ENCODE measurements around the gene MLEC.

Gene MLEC

GRCh38 chr12:120696626-120697025, 9.7 kb downstream of the MLEC start:
- DNase-seq: no peak

DNA sequence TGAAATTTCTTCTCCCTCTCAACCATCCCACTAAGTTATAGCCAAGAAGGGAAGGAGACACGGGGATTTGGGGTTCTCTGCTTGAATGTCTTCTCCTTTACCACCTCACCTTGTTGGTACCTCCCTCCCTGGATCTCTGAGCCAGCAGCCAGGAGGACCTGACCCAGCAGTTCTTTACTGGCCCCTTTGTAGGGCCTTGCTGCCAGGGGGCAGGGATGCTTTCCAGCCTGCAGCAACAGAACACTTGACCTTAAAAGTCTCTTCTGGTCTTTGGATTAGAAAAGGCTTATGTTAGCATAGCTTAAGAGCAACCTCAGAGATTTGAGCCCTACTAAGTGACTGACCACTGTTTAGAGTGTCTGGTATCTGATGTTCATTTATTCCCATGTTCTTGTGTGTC, 10.4 kb downstream of the MLEC start:
- DNase-seq: no peak

DNA sequence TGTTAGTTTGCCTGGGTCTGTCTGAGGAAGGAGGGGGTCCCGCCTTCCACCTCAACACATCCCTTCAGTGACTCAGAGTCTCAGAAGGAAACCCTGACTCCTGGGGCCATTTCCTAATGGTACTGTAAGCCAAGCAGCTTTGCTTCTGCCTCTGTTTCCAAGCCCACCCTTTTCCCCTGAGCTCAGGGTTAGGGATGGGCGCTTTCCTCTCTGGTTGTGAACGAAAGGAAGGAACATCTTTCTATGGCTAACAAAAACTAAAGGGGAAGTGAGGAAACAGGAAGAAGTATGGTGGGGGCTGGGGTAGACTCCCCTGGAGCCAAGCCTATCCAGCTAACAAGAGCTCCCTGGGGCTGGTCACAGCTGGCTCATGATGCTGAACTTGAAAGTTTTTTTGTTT, 11.7 kb downstream of the MLEC start:
- no peak for DNase-seq

DNA sequence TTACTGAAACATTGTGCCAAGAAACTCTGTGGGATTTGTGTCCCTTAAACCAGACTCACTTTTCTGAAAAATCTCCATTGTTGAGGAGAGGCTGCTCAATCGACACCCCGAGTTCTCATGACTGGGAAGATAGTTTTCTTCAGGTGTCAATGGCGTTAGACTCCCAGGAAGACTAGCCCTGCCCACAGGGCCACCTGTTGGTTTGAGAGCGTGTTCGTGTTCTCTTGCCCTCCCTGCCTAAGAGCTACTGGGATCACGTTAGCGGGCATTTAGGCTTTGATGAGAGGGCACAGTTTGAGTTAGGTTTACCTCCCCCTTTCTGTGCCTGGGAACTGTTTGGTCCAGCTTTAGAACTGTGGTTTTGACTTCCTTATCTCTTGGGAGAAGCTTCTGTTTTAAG, 12.6 kb downstream of the MLEC start:
- DNase-seq: no peak

DNA sequence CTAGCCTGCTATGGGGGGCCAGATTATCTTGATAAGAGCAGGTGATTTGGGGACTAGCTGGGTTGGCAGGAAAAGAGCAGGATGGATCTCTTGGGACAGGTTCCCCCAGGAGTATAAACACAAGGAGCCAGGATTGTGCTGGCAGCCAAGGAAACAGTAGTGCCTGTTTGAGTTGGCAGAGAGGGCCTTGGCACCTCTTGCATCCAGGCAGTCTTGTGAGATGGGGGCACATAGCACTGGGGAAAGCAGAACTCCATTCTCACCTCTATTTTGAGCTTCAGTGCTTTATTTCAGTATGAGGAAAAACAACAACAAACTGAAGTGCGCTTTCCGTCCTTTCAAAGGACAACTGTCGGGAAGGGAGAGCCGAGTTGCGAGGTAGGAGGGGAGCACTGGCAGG, 13.9 kb downstream of the MLEC start:
- DNase-seq: no peak

DNA sequence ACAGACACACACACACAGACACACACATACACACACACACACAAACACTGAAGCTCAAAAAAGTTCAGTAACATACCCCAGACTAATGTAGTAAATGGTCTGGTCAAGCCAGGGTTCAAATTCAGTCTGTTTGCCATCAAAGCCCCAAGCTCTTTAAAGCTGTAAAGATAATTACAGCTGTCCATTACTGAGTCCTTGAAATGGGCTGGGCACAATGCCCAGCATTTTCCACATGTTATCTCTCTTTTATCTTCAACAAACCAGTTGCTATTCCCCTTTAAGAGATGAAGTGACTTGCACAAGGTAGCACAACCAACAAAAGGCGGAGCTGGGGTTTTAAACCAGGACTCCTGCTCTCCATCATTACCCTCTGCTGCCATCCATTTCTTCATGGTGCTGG, 15.7 kb downstream of the MLEC start:
- DNase-seq: no peak

DNA sequence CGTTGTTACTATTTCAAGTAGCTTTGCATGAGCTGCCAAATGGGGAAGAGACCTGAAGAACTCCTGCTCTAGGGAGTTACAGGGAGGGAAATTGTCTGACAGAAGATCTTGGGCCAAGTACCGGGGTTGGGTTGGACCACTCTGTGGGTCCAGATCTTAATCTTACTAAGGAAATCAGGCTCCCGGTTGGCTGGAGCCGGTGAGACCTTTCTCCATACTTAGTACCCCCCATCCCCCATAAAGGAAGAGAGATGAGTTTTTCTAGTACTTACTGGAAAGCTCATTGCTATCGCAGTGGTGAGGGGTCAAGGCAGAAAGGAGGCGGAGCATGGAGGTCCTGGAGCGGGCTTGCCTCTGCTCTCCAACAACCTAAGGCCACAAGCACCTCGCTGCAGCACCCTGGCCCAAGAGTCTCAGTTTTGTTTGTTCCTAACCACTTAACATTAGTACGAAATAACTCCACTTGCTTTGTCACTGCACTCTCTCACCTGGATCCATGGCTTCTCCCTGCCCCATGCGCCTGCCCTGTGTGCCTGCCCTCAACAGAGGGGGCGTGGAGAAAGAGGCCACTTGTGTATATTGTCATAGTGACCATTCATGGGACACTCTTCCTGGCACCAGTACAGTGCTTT, 16.5 kb downstream of the MLEC start:
- DNase-seq: no peak

GRCh38 chr12:120705618-120706017, 18.7 kb downstream of the MLEC start:
- no peak for DNase-seq

DNA sequence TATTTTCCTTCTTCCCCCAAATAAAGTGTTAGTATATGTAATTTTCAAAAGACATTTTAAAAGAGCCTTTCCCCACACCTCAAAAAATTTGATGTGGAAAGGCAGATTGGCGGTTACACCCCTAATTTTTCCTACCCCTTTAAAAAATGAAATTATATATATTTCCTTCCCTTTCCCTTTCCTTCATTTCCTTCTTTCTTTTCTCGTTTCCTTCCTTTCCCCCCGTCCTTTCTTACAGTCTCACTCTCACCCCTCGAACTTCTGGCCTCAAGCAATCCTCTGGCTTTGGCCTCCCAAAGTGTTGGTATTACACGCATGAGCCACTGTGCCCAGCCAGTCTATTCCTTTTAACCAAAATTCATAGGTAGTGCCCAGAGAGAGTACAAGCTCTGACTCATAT, 19.1 kb downstream of the MLEC start:
- no peak for DNase-seq

DNA sequence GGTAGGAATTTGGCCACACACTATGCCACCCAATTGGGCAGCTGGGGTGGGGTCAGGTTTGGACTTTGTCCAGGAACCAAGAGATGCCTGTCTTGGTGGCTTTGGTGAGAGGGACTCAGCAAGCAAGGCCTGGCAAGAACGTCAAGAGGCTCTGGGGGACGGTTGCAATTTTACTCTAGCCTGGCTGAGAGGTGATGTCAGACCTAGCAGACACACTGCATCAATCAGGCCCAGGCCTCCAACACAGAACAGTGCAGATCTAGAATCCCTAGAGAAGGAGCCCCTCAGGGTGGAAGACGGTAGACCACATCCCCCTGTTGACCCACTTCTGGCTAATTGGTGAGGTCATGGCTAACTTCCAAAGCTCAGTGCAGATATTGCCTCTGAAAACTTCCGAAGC, 21.7 kb downstream of the MLEC start:
- DNase-seq: no peak

DNA sequence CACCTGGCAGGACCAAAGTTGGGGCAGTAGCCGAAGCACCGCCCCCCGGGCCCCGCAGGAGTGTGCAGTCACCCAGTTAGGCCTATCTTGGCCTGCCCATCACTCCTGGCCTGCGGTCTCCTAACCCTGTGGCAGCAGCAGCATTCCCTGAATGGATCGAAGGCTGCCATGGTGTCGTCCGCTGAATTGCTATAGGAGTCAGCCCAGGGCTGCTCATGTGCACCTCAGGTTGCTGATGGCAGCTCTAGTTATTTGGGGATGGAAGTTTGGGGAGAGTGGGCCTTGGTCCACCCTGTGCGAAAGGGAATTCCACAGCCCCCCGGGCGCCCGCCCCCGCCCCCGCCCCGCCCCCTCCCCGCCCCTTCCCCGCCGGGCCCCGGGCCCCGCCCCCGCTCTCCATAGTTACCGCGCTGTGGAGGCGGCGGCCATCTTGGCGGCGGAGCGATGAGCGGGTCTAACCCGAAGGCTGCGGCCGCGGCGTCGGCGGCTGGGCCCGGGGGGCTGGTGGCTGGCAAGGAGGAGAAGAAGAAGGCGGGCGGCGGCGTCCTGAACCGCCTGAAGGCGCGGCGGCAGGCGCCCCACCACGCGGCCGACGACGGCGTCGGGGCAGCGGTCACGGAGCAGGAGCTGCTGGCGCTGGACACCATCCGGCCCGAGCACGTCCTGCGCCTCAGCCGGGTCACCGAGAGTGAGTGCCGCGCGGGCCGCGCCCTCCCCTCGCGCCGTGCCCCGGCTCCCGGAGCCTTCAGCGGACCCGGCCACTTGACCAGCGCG, 23.3 kb downstream of the MLEC start, which contains the start of gene UNC119B:
UNC119B (plus strand) TSS at position 428 of the 774 bp plus-strand sequence; CDS start at position 445, 17 bp downstream.
- DNase-seq: peak; percentile 84

GRCh38 chr12:120710805-120711296, 23.9 kb downstream of the MLEC start:
- peak; percentile 42 for DNase-seq

DNA sequence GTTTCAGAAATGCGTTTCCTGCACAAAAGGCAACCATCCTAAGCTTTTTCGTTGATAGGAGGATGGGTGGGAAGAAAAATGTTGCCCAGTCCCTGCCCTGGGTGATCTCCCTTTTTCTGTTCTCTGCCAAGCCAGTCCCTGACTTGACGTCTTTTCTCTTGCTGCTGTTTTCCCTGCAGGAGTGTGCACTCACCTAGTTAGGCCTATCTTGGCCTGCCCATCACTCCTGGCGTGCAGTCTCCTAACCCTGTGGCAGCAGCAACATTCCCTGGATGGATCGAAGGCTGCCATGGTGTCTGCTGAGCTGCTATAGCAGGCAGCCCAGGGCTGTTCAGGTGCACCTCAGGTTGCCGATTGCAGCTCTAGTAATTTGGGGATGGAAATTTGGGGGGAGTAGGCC, 24.5 kb downstream of the MLEC start:
- no peak for DNase-seq

DNA sequence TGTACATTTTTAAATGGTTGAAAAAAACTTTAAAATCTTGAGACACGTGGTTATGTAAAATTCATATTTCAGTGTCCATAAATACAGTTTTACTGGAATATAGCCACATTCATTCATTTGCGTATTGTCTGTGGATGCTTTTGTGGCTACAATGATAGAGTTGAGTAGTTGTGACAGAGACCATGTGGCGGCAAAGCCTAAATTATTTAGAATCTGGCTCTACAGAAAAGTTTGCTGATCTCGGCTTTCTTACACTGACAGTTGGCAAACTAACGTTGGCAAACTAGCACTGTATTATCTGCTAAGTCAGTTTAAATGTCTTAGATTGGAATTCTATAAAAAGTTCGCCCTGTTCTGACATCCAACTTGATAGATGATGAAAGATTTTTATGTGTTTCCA, 25.7 kb downstream of the MLEC start:
- no peak for DNase-seq

- DNase-seq: peak; percentile 86
Observed at GRCh38 chr12:120713861-120714482, 27.0 kb downstream of the MLEC start.

GRCh38 chr12:120718055-120718454, 31.1 kb downstream of the MLEC start:
- no peak for DNase-seq

DNA sequence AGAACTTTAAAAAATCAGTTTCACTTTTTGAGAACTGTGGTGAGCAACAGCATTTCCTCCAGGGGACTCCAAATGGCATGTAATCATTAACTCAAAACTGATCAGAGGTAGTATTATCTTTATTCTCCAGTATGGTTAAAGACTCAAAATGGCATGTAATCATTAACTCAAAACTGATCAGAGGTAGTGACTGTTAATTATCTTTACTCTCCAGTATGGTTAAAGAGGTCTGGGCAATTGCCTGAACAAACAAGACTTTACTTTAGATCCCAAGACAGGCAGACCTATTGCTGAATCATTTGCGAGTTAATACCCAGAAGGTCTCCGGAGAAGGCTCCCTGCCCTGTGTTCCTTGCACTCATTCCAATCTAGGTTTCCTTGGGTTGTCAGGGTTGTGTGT, 32.1 kb downstream of the MLEC start:
- no peak for DNase-seq

DNA sequence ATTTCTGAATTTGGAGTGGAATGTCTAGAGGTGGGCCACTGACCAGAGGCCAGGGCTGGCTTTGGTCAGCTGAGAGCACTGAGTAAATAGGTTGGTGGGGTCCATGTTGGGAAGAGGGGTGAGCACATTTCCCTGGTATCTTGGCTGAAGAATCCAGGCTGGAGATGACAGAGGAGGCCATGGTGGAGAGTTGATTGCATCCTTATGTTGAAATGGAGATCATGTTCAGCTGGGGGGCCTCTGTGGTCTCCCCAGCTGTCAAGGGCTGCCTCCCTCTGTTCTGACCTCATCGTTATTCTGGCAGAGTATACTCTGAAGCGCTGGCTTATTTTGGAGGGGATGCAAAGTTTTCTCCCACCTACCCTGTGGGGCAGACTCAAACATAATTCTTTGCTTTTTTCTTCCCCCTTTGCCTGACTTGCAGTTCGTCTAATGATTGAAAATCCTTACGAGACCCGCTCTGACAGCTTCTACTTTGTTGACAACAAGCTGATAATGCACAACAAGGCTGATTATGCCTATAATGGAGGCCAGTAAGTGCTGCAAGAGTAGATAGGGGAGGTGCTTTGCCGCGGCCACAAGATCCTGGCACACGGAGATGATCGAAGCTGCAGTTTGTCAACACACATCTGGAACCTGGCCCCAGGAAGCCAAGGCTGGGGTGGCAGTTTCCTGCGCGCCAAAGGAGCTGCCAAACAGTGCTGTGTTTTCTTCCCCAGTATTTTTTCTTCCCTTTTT, 32.7 kb downstream of the MLEC start:
- DNase-seq: no peak

- no peak for DNase-seq
Observed at GRCh38 chr12:120720234-120720986, 33.5 kb downstream of the MLEC start.

GRCh38 chr12:120720987-120721801, 34.2 kb downstream of the MLEC start:
- no peak for DNase-seq

DNA sequence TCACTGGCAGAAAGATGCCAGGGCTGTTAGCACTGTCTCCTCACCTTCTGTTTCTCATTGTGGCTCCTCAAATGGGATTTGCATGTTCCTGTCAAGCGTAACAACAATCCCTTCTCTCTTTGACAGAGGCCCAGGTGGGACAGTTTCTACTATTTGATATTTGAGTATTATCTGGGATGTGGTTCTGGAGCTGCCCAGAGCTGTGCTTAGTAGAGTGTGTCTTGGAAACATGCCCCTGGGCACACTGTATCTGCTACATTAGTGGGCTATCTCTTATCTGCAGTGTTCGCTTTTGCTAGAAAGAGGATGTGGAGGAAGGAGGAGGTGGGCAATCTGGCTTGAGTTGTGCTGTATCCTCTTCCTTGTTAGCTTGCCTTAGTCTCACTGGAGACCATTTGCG, 34.9 kb downstream of the MLEC start:
- no peak for DNase-seq

GRCh38 chr12:120722784-120723183, 35.8 kb downstream of the MLEC start:
- no peak for DNase-seq
